Measurements from ENCODE around the gene CDKN2AIPNL. TPM values are rescaled to one million over a fixed set of nuclear protein-coding genes. Genes with fewer than 3 reads are reported as not detected.

Gene CDKN2AIPNL
- total and polyA plus RNA-seq, 2 of the 4 experiments (the other 2 are of a cell fraction): 14.0 to 18.1 TPM

DNA sequence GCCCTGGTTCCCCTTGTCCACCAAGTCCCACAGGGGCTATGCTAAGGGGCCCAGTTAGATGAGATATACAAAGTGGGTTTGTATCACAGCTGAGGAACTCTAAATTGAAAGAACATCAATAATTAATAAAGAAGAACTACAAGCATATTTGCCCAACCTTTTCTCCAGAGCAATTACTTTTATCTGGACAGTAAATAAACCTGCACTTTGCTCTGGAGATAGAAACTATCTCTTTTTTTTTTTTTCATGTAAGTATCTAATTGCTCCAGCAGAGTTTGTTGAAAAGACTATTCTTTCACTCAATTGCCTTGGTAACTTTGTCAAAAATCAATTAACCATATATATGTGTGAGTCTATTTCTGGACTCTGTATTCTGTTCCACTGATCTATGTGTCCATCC lies 6.0 kb upstream of the CDKN2AIPNL start:
- H3K4me3 ChIP-seq (ENCODE audit: insufficient read depth, low read depth, low read length): no peak overlapping the region
- TF ChIP-seq POLR2A (IDR thresholded peaks at IDR 0.05; ENCODE audit: low read depth, low read length) (no peak), FOS (IDR thresholded peaks at IDR 0.05; ENCODE audit: low read depth, low read length) (no peak), RCOR1 (IDR thresholded peaks at IDR 0.05; ENCODE audit: insufficient replicate concordance, low read length) (no peak), CEBPB (IDR thresholded peaks at IDR 0.05; ENCODE audit: low read depth, low read length) (no peak), SMC3 (IDR thresholded peaks at IDR 0.05; ENCODE audit: low read depth, low read length) (no peak), MAFK (IDR thresholded peaks at IDR 0.05; ENCODE audit: low read depth, low read length) (no peak), BHLHE40 (IDR thresholded peaks at IDR 0.05; ENCODE audit: low read depth, low read length) (no peak), RAD21 (IDR thresholded peaks at IDR 0.05; ENCODE audit: low read length) (no peak), MAZ (IDR thresholded peaks at IDR 0.05; ENCODE audit: borderline replicate concordance, low read depth, low read length) (no peak), NFE2L2 (IDR thresholded peaks at IDR 0.05; ENCODE audit: low read depth, low read length) (no peak), MXI1 (IDR thresholded peaks at IDR 0.05; ENCODE audit: borderline replicate concordance, low read depth, low read length) (no peak), RFX5 (IDR thresholded peaks at IDR 0.05; ENCODE audit: low read depth, low read length) (no peak), CHD1 (IDR thresholded peaks at IDR 0.05; ENCODE audit: low read depth, low read length) (no peak)
- TF ChIP-seq, protein P1, sequence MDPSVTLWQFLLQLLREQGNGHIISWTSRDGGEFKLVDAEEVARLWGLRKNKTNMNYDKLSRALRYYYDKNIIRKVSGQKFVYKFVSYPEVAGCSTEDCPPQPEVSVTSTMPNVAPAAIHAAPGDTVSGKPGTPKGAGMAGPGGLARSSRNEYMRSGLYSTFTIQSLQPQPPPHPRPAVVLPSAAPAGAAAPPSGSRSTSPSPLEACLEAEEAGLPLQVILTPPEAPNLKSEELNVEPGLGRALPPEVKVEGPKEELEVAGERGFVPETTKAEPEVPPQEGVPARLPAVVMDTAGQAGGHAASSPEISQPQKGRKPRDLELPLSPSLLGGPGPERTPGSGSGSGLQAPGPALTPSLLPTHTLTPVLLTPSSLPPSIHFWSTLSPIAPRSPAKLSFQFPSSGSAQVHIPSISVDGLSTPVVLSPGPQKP (IDR thresholded peaks at IDR 0.05; ENCODE audit: borderline replicate concordance, low read depth, low read length): no peak
- TF ChIP-seq, protein P2, sequence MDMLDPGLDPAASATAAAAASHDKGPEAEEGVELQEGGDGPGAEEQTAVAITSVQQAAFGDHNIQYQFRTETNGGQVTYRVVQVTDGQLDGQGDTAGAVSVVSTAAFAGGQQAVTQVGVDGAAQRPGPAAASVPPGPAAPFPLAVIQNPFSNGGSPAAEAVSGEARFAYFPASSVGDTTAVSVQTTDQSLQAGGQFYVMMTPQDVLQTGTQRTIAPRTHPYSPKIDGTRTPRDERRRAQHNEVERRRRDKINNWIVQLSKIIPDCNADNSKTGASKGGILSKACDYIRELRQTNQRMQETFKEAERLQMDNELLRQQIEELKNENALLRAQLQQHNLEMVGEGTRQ (IDR thresholded peaks at IDR 0.05; ENCODE audit: low read depth, low read length): no peak
- TF ChIP-seq, protein P3, sequence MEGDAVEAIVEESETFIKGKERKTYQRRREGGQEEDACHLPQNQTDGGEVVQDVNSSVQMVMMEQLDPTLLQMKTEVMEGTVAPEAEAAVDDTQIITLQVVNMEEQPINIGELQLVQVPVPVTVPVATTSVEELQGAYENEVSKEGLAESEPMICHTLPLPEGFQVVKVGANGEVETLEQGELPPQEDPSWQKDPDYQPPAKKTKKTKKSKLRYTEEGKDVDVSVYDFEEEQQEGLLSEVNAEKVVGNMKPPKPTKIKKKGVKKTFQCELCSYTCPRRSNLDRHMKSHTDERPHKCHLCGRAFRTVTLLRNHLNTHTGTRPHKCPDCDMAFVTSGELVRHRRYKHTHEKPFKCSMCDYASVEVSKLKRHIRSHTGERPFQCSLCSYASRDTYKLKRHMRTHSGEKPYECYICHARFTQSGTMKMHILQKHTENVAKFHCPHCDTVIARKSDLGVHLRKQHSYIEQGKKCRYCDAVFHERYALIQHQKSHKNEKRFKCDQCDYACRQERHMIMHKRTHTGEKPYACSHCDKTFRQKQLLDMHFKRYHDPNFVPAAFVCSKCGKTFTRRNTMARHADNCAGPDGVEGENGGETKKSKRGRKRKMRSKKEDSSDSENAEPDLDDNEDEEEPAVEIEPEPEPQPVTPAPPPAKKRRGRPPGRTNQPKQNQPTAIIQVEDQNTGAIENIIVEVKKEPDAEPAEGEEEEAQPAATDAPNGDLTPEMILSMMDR (conservative IDR thresholded peaks at IDR 0.05; ENCODE audit: low read depth, low read length): no peak
- DNase-seq (no peak), ATAC-seq (ENCODE audit: low read depth) (no peak)
- H4K8ac ChIP-seq (ENCODE audit: low read depth in 2 of 2, low read length in 2 of 2): no peak overlapping the region
- H3K36me3 ChIP-seq (ENCODE audit: control insufficient read depth, insufficient read depth, low read length): no peaks in the 10 kb centered on the region
- H4K5ac ChIP-seq (ENCODE audit: low read depth, low read length): no peak overlapping the region
- no peak overlapping the region for H2AFZ ChIP-seq (replicated peaks; ENCODE audit: low read length, poor library complexity)
- H3K4me2 ChIP-seq (ENCODE audit: low read depth, low read length): no peak overlapping the region
- in situ Hi-C loops (cut with MboI; ENCODE audit: low sequenced_read_pairs): loop anchor here (10.0 kb wide), 1 partner anchor 107 kb away; the partner anchor contains the start of gene JADE2
- H2BK5ac ChIP-seq (ENCODE audit: low read depth, low read length, poor library complexity, severe bottlenecking): no peak overlapping the region
- no peaks in the 10 kb centered on the region for H3K79me1 ChIP-seq (ENCODE audit: low read depth in 1 of 2, low read length in 2 of 2)
- H2AK9ac ChIP-seq (replicated peaks; ENCODE audit: low read depth, low read length, poor library complexity): no peak overlapping the region
- no peak overlapping the region for H3K27ac ChIP-seq (ENCODE audit: insufficient read depth, low read length)
- H3K4me1 ChIP-seq (ENCODE audit: control insufficient read depth, insufficient read depth, low read length): no peaks in the 10 kb centered on the region; the same call in 1 of the 2 replicates
- no peaks in the 10 kb centered on the region for H3K9me1 ChIP-seq (ENCODE audit: insufficient read depth, low read length)
- H3K27me3 ChIP-seq (ENCODE audit: control insufficient read depth, insufficient read depth, low read length): no peaks in the 10 kb centered on the region
- dilution Hi-C loops (cut with HindIII; ENCODE audit: low sequenced_read_pairs, unreplicated experiment): no loop called here
- no peak overlapping the region for H3K18ac ChIP-seq (ENCODE audit: low read depth, low read length)
- intact Hi-C loops (cut with micrococcal nuclease): no loop called here
- ChIA-PET CTCF (interaction anchor here (0.6 kb wide), 1 partner anchor 159 kb away, joined by 5 read pairs; no protein-coding TSS in a partner anchor), POLR2A (ENCODE audit: unreplicated experiment) (no interaction called here)
- no peak overlapping the region for H2AK5ac ChIP-seq (ENCODE audit: low read depth, low read length)
- no peak overlapping the region for H4K91ac ChIP-seq (ENCODE audit: insufficient read depth, low read depth, low read length)
- H3K4ac ChIP-seq (ENCODE audit: low read depth, low read length): no peak overlapping the region
- no peak overlapping the region for H3K56ac ChIP-seq (ENCODE audit: extremely low read depth, insufficient read depth, low read length)
- H4K20me1 ChIP-seq (ENCODE audit: insufficient read depth, low read length): no peaks in the 10 kb centered on the region
- no peak overlapping the region for H3K14ac ChIP-seq (replicated peaks; ENCODE audit: low read depth, low read length)
- no peak overlapping the region for H3K23ac ChIP-seq (ENCODE audit: low read depth, low read length)
- H2BK20ac ChIP-seq (ENCODE audit: low read depth, low read length): no peak overlapping the region
- no peak overlapping the region for H3K9ac ChIP-seq (ENCODE audit: low read depth, low read length)
- no TSS peak for BruUV-seq (replicated peaks)
- H2BK120ac ChIP-seq (ENCODE audit: low read depth, low read length): no peak overlapping the region
- peaks cover 4% of the 10 kb centered on the region; the same call in 1 of the 2 replicates for H3K9me3 ChIP-seq (ENCODE audit: control insufficient read depth, insufficient read depth, low read length)
- H2BK15ac ChIP-seq (ENCODE audit: low read depth, low read length): no peak overlapping the region
